HG03469 (cell line): Measurements from ENCODE around the gene PTPRE.

Experiments used
- ATAC-seq: cut with Tn5 transposase; IDR thresholded peaks from one replicate; pipeline ENCODE4 v1.9.1; 2021; ENCODE audit warnings: mild to moderate bottlenecking, moderate library complexity, moderate number of reproducible peaks; ENCODE audit not compliant: unreplicated experiment

PTPRE gene

DNA sequence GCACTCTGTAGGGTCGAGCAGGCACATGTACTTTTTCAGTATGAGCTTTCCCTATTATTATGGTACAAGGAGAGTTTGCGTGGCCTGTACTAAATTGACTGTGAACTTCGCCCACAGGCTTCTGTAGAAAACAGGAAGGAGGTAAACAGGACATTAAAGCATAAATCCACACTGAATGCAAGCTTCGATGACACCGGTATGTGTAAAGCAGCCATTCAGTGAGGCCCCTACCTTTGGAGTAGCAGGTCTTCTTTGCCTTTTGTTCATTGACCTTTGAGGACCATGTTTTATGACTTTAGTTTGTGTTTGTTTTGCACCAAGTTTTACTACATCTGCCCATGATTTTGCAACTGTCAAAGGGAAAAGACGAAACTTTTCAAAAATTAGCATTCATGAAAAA, 204.8 kb downstream of the PTPRE start:
- no peak for ATAC-seq

DNA sequence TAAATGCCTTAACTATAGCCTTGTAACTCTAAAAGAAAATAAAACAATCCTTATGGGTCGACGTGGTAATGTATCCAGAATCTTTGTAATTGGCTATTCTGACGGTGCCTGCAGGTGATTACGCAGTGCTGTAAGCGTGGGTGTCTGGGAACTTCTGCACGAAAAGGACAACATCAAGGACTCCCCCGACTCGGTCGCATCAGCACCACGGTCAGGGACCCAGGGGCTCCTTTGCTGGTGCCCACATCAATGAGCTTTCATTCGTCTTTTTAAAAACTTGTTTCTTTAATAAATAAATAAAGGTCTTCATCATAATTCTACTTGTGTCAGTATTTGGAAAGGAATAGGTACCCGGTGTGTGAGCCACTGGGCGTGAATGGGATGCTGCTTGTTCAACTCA, 206.1 kb downstream of the PTPRE start:
- ATAC-seq: no peak

DNA sequence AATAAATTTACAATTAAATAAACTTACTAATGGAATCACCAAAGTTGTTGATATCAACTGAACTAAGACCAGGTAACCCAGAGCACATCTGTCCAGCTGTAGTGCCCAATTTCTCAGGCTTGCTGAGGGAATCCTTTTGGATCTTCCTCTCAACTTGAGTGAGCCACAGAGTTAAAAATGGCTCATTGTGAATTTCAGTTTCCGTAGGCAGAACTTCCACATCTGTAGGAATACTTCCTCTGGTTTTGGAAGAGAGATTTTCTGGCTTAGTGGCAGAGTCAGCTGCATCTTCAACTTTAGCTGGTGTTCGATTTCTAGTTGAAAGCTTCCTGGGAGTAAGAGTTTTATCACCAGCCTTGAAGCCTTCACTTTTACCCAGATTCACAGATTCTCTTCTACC, 208.0 kb downstream of the PTPRE start:
- no peak for ATAC-seq

DNA sequence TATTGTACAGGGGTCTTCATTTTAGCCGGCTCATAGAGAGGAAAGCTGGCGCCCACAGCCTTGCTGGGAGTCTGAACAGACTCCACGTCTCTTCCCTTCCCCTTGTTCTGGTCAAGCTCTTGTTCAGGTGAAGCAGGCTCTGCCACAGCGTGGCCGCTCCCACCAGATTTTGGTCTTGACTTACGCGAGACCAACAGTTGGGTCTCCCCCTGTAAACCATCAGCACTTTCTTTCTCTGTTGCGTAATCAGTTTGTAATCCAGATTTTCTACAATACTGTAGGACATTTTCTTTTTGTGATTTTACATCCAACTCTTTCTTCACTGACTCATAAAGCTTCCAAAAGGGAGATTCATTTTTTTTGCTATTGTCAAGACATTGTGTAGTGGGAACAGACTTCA, 208.5 kb downstream of the PTPRE start:
- ATAC-seq: no peak

DNA sequence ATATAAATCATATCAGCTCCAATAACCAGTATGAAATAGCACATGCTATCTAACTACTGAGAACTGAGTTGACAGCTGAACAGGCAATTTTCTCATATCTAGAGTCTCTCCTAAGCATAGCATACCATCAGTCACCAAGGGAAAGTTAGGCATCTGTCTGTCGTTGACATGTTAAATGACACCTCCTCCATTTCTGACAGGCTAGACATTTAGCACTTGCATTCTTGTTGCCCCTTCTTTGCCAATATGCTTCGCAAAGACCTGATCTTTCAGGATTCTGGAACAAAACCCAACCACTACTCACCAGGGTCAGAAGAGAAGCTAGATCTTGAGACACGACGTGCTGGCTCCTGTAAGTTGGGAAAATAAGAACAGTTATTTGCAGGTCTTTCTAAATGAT, 209.3 kb downstream of the PTPRE start:
- ATAC-seq: no peak

DNA sequence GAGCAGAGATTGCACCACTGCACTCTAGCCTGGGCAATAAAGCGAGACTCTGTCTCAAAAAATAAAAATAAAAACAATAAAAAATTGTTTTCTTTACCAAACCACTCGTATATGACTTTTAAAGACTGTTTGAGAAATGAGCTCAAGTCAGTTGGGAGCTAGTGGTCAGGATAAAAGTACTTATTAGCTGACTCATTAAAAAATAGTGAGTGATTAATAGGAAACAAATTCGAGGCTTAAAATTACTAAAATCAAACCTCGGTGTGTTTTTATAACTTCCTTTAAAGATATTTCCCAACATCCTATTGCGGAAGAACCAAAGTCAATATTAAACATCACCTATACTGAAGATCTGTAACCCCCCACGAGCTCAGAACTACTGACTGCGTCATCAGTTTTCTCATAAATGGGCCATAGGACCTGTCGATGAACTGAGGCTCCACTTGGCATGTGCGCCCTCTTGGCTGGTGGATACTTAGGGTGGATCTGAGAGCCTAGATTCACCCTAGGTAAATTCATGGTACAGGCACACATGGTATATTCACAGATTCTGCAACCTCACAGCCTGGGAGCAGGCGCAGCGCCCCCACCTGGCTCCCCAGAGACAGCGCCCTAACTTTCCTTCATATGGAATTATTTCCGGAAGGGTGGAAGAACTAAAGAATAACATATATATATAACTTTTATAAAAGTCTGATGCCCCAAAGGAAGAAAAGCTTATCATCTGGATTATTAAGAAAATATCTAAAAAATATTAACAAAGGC, 210.1 kb downstream of the PTPRE start:
- ATAC-seq: no peak

DNA sequence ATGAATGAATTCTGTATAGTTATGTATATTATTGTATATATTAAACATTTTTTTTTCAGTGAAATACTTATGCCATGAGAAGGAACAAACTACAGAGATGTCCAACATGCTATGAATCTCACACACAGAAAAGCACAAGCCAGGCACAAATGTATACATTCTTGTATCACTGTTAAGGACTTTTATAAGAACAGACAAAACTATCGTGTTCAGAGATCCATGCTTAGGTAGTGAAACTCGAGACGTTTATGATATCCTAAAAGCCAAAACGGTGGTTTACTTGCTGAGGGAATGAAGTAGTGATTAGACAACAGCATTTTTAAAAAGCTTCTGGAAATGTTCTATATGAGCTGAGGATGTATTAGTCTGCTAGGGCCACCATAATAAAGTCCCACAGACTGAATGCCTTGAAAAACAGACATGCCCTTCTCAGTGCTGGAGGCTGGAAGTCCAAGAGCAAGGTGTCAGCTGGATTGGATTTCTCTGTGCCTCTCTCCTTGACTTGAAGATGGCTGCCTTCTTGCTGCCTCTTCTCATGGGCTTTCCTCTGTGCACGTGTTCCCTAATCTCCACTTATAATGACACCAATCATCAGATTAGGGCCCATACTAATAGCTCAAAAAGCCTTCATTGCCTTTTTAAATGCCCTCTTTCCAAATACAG, 215.0 kb downstream of the PTPRE start:
- no peak for ATAC-seq

DNA sequence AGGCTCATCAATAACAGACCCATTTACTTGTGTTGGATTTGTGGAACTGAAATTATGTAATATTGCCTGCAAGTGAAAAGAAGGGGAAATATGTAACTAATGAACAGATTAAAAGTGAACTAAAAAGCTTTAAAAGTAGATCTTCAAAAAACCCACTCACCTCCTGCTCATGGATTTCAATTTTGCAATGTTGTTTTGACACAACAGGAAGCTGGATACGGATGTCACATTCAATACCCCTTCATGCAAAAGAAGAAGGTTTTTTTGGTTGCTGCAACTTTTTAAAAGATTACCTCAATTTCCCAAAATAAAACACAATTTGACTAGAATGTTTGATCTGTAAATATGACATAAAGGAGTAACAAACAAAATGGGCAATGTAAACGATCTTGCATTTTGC, 216.0 kb downstream of the PTPRE start:
- no peak for ATAC-seq

DNA sequence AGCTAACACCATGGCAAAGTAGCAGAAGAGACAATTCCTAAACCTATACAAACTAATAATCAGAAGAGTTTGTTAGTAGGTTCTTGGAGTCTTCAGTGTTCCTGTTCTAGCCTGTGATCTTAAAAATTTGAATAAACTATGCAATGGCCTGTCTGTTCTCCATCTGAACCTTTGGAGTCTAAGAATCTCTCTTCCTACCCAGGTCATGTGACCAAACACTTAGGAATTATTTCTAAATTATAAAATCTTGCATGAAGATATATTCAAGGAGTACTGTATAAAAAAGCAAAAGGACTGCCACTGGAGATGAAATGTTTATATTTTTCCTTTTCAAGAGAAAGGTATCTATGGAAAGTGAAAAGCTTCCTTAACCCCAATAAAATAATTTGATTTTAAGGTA, 216.9 kb downstream of the PTPRE start:
- no peak for ATAC-seq

DNA sequence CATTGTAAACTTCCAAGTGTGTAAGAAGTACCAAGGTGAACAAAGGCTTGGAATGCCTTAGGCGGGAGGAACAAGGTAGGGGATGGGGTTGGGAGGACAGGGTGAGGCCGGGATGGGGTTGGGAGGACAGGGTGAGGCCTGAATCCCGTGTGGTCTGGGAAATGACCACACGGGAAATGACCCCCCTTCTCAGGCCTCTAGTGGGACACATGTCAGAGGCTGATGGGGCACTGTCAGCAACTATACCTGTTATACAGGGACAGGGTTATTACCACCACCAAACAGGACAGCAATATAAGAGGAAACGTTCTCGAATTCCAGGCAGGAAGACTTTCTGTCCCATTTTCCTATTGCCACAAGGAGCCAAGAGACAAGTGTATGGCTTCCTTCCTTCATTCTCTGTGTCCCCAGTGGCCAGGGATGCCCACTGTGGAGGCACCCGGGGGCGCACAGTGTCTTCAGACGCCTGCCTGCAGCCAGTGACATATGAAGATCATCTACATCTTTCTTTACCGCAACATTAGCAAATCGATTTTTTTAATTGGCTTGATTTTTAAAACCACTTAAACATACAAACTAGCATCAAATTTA, 218.0 kb downstream of the PTPRE start:
- ATAC-seq: no peak

DNA sequence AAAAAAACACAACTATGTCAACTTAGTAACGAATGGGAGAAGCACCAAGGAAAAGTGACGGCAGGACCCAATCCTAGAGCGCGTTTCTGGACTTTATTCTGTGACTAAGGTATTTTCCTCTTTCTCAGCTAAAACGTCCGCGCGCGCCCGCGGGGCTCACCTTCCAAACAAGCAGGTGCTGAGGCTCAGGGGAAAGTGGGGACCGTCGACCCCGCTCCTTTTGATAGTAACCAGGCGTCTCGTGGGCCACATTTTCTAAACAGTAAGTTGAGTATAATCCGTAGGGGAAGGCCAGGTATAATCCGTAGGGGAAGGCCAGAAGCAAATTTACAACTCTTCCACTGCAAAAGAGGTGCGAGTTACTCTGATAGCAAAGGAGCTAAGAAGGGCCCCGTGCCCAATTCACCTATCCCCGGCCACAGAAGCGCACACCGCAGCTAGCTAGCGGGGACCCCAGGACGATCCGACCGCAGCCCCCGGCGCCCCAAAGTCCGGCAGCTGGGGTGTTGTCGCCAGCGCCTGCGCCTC, 218.6 kb downstream of the PTPRE start:
- peak; percentile 4 for ATAC-seq

DNA sequence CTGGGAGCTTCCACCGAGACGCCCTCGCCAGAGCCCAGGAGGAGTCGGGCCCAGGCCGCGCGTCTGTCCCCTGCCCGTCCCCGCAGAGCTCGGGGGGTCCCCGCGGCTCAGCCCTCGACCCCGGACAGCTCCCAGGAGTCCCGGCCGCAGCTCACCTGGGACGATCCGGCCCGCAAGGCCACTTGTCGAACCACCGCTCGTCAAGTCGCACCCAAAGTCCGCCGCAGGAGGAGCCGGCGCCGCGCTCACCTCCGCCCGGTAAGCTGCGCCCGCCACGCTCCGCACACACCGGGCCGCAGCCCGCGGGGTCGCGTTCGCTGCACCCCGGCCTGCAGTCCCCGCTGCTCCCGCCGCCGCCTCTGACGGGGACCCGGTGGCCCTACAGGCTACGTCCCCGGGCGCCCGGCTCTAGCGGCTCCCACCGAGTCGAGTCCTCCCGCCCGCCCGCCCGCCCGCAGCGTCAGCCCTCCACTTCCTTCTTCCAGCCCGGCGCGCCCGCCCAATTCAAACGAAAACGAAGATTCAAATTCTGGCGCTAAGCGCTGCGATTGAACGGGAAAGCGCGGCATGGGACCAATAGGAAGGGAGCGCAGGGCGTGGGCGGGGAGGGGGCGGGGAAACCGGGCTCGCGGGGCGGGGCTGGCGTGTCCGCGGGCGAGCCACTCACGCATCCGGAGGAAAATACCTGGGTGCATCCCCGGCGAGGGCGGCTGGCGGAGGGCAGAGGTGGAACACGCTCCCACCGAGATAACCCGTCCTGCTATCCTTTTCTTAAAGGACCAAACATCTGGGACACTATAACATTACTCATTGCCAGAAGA, 219.3 kb downstream of the PTPRE start, which contains the start of gene MKI67:
MKI67 (minus strand) TSS at position 480 of the 821 bp plus-strand sequence. CDS start 756 bp downstream, outside the sequence.
- peak; percentile 64 for ATAC-seq

DNA sequence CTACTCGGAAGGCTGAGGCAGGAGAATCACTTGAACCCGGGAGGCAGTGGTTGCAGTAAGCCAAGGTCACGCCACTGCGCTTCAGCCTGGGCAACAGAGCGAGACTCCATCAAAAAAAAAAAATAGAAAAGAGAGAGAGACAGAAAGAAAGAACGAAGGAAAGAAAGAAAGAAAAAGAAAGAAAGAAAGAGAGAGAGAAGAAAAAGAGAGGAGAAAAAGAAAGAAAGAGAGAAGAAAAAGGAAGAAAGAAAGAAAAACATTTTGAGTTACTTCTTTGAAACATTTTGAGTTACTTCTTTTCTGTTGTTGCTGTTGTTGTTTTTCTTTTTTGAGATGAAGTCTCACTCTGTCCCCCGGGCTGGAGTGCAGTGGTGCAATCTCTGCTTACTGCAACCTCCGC, 221.7 kb downstream of the PTPRE start:
- ATAC-seq: no peak

DNA sequence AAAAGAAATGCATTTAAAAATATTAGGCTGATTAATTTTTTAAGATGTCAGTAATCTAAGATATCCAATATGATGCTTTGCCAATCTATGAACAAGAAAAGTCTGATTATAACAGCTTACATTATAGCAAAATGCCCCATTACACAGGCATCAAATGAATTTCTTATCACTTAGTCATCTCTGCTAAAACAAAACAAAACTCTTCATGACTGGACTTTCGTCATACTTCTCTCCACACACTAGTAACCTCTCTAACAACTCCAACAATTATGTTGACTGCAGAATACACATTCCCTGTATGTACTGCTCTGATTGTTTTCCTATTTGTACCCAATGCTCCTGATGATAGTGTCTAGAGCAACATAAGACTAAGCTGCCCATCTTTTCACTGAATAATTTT, 223.1 kb downstream of the PTPRE start:
- ATAC-seq: no peak
